K562 (cell line): ENCODE data around the gene CATSPER4. TPM values are rescaled to one million over a fixed set of nuclear protein-coding genes. Genes with fewer than 3 reads are reported as not detected.

Experiments used
- ATAC-seq: fragments of 200-7000 bp; cut with Tn5 transposase; 3 replicates; pipeline ENCODE4 v1.9.1; 2020; ENCODE audit warnings: moderate library complexity
- BruUV-seq: library from RNA; stranded (reverse); fragments of 400-500 nt; replicated peaks from 2 replicates; lab custom pipeline; 2021; lab: Mats Ljungman, UMichigan
- CTCF ChIA-PET: fragments of 300-600 bp; formaldehyde crosslinking; extraction: SDS; loops from one replicate; lab custom pipeline; 2021; ENCODE audit warnings: low intra/inter-chr PET ratio; lab: Yijun Ruan, JAX
- POLR2A ChIA-PET: fragments of 300-600, 350-650 bp; sonication (Branson Sonifier 250); formaldehyde crosslinking; extraction: SDS; loops from one replicate; lab custom pipeline; 2021; ENCODE audit warnings: antibody characterized with exemption, inconsistent platforms; lab: Yijun Ruan, JAX
- DNase-seq, 4 experiments: peaks; one replicate each; pipeline versions ENCODE4 v3.0.0 to v3.0.0-alpha.2; 2011 to 2018; ENCODE audit warnings: low spot score in 3 of 4, mixed read lengths in 3 of 4; ENCODE audit errors: extremely low read depth in 1 of 4
- FAIRE-seq: peaks from 2 replicates; lab custom pipeline; 2011; peaks lifted over from hg19 to GRCh38; lab: Jason Lieb, UNC
- H2AFZ ChIP-seq: 2 replicates; pipeline ENCODE4 v1.6.0; 2011; ENCODE audit warnings: low read depth, low read length, control low read depth, inconsistent platforms
- H3K27ac ChIP-seq: fragments of 200-600 bp; 3 replicates; pipeline ENCODE4 v1.8.0; 2011; ENCODE audit warnings: low read depth, mild to moderate bottlenecking, control low read depth, inconsistent platforms, low read length, moderate library complexity, mixed read lengths; ENCODE audit errors: extremely low read depth
- H3K27me3 ChIP-seq, 2 experiments: fragments of 300-600 bp in 1 of 2; 2 replicates in 1 of 2; 3 replicates in 1 of 2; pipeline versions ENCODE4 v1.6.0 to v1.8.0; 2011; ENCODE audit warnings: inconsistent platforms in 2 of 2, low read length in 2 of 2, mild to moderate bottlenecking in 1 of 2, mixed read lengths in 1 of 2, moderate library complexity in 1 of 2; ENCODE audit not compliant: control insufficient read depth in 2 of 2, insufficient read depth in 2 of 2
- H3K36me3 ChIP-seq: fragments of 300-600 bp; 3 replicates; pipeline ENCODE4 v1.8.0; 2011; ENCODE audit warnings: mild to moderate bottlenecking, low read length, inconsistent platforms; ENCODE audit not compliant: control insufficient read depth, insufficient read depth
- H3K4me1 ChIP-seq, 2 experiments: fragments of 200-600 bp in 1 of 2; replicated peaks in 1 of 2; 2 replicates in 1 of 2; 3 replicates in 1 of 2; pipeline versions ENCODE4 v1.5.1 to v1.8.0; 2011; ENCODE audit warnings: inconsistent platforms in 2 of 2, low read length in 2 of 2, mild to moderate bottlenecking in 1 of 2, mixed read lengths in 1 of 2, moderate library complexity in 1 of 2; ENCODE audit not compliant: control insufficient read depth in 2 of 2, insufficient read depth in 2 of 2
- H3K4me2 ChIP-seq: 2 replicates; pipeline ENCODE4 v1.6.1; 2011; ENCODE audit warnings: low read length, control low read depth, inconsistent platforms, mixed read lengths; ENCODE audit not compliant: insufficient read depth
- H3K4me3 ChIP-seq: fragments of 200-600 bp; sonication (generic), shearing (Covaris generic); 2 replicates; pipeline ENCODE4 v1.5.1; 2016; ENCODE audit warnings: control low read depth, inconsistent platforms
- H3K79me2 ChIP-seq: fragments of 200-600 bp; 3 replicates; pipeline ENCODE4 v1.8.0; 2011; ENCODE audit warnings: low read length, inconsistent platforms; ENCODE audit not compliant: control insufficient read depth, insufficient read depth
- H3K9ac ChIP-seq, 2 experiments: 2 replicates each; pipeline versions ENCODE4 v1.6.0 to v1.6.1; 2011; ENCODE audit warnings: low read depth in 2 of 2, low read length in 2 of 2, control low read depth in 1 of 2, inconsistent platforms in 1 of 2, mild to moderate bottlenecking in 1 of 2, mixed read lengths in 1 of 2; ENCODE audit not compliant: insufficient read depth in 1 of 2
- H3K9me1 ChIP-seq: one replicate; pipeline ENCODE4 v1.6.0; 2011; ENCODE audit warnings: inconsistent platforms, mild to moderate bottlenecking, low read length, moderate library complexity; ENCODE audit not compliant: control insufficient read depth, insufficient read depth
- H3K9me3 ChIP-seq: replicated peaks from 2 replicates; pipeline ENCODE4 v1.5.1; 2011; ENCODE audit warnings: low read depth, low read length, inconsistent platforms; ENCODE audit not compliant: control insufficient read depth, insufficient read depth
- H4K20me1 ChIP-seq: replicated peaks from 2 replicates; pipeline ENCODE4 v1.6.1; 2011; ENCODE audit warnings: low read length, inconsistent platforms, mixed read lengths; ENCODE audit not compliant: control insufficient read depth, insufficient read depth
- CTCFL ChIP-seq: IDR thresholded peaks from 2 replicates; pipeline ENCODE4 v1.6.1; 2011; ENCODE audit warnings: borderline replicate concordance, low read depth, mild to moderate bottlenecking, moderate library complexity, low read length; ENCODE audit not compliant: insufficient read depth, poor library complexity, severe bottlenecking
- GABPB1 ChIP-seq: sonication (generic); formaldehyde crosslinking; IDR thresholded peaks from 2 replicates; pipeline ENCODE4 v1.8.0; 2022; ENCODE audit warnings: mild to moderate bottlenecking, missing genetic modification reagents
- JUN ChIP-seq, 2 experiments: sonication (generic) in 1 of 2; formaldehyde crosslinking in 1 of 2; IDR thresholded peaks; 2 replicates each; pipeline versions ENCODE4 v1.6.1 to v1.8.0; 2012 to 2022; ENCODE audit warnings: borderline replicate concordance in 2 of 2, mild to moderate bottlenecking in 2 of 2, improper control_type of control experiment in 1 of 2, low read depth in 1 of 2, low read length in 1 of 2, missing genetic modification reagents in 1 of 2
- MYC ChIP-seq, 2 experiments: fragments of 250-450 bp in 1 of 2; sonication (Bioruptor Pico) in 1 of 2; IDR thresholded peaks; 2 replicates each; pipeline versions ENCODE4 v1.5.1 to v1.6.1; 2012 to 2021; ENCODE audit warnings: low read depth in 2 of 2, borderline replicate concordance in 1 of 2, improper control_type of control experiment in 1 of 2, low read length in 1 of 2, mild to moderate bottlenecking in 1 of 2, moderate library complexity in 1 of 2
- ZBTB7A ChIP-seq: IDR thresholded peaks from 2 replicates; pipeline ENCODE4 v1.6.1; 2011; ENCODE audit warnings: low read depth, mild to moderate bottlenecking, low read length, moderate library complexity, borderline replicate concordance; ENCODE audit not compliant: control insufficient read depth
- WGBS: fragments of 100-300 bp; shearing (Covaris generic); methylation state at CpG from one replicate; pipeline ENCODE4 v1.1.6; 2016; ENCODE audit warnings: low coverage, mixed read lengths; ENCODE audit not compliant: insufficient coverage; ENCODE audit errors: missing lambda C conversion rate; 5-methylcytosine and 5-hydroxymethylcytosine counted together
- in situ Hi-C: fragments of 300-500 bp; cut with MboI; formaldehyde crosslinking; loops from 4 replicates; pipeline ENCODE4 v1.15.0; 2018; ENCODE audit warnings: inconsistent platforms, mixed read lengths
- intact Hi-C: fragments of 100-400 bp; cut with micrococcal nuclease; formaldehyde crosslinking; loops from 2 replicates; pipeline ENCODE4 v1.14.2; 2022
- polyA plus RNA-seq, 8 experiments: library from polyadenylated mRNA; depleted of rRNA in 4 of 8; stranded (reverse) in 5 of 8; unstranded in 3 of 8; fragments of >200 nt; fragmentation: Nextera tagmentation in 2 of 8; fragmentation: Illumina TruSeq in 1 of 8; extraction: Ambion mirVana in 2 of 8; extraction: Trizol in 1 of 8; gene quantifications; 2 replicates each; pipeline versions ENCODE4 v1.2.1 to v1.2.3, GENCODE V29; 2011 to 2014; ENCODE audit warnings: inconsistent platforms in 1 of 8, missing spikeins in 1 of 8
- total RNA-seq, 7 experiments: library from RNA; depleted of rRNA in 6 of 7; stranded (reverse); fragments of >200 nt in 6 of 7; fragmentation: Illumina TruSeq in 2 of 7; extraction: Trizol in 2 of 7; gene quantifications; 2 replicates each; pipeline versions ENCODE4 v1.2.1 to v1.2.3, GENCODE V29; 2011 to 2021; ENCODE audit warnings: low replicate concordance in 1 of 7
- TF ChIP-seq, protein P1 (sequence below), 2 experiments: fragments of 450-650 bp in 1 of 2; sonication (generic) in 1 of 2; formaldehyde crosslinking in 1 of 2; IDR thresholded peaks; 2 replicates each; pipeline versions ENCODE4 v1.7.1 to v1.9.0; 2016 to 2022; ENCODE audit warnings: inconsistent platforms in 1 of 2, mild to moderate bottlenecking in 1 of 2, missing genetic modification reagents in 1 of 2

The CATSPER4 gene
- total and polyA plus RNA-seq, 9 of the 15 experiments (the other 6 are each of a cell fraction or from before 2014, with no cell fraction given) = 0.04 to 0.13 TPM; not detected in 7

DNA sequence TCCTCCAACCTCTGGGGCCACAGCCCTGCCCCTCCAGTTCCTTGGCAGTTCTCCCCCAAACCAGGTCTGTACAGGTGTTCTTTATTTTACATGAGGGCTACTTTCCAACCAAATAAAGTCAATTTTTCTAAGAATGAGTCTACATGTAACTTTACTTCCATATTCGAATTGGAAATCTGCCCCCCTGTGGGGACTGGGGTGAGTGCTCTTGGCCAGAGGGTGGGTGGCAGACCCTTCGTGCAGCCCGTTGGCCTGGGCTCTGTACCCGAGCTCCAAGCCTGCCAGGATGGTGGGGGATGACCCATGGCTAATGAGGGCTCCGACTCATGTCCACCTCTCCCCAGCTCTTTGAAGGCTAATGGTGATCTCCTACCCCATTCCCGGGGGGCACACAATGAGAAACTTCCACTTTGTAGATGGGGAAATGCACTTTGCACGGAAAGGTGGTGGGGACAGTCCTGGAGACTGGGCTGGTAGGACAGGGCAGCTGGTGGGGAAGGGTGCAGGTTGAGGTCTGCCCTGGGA is 589 bp upstream of the CATSPER4 start:
- ATAC-seq = peak; percentile 74
- H3K4me2 ChIP-seq = no peak overlapping the region
- FAIRE-seq = no peak
- H3K4me1 ChIP-seq = peaks cover 0 to 26% of the 10 kb centered on the region in 2 experiments; a peak in 2 of 5 replicates
- BruUV-seq = no TSS peak
- in situ Hi-C loops (no loop called here), intact Hi-C loops (loop anchor here (1.0 kb wide), 4 partner anchors 43 to 201 kb away; no protein-coding TSS in a partner anchor)
- H3K4me3 ChIP-seq = no peak overlapping the region
- no peaks in the 10 kb centered on the region for H3K79me2 ChIP-seq
- no peaks in the 10 kb centered on the region for H3K9me3 ChIP-seq
- peak overlapping the region; percentile 67 for H2AFZ ChIP-seq
- H3K27me3 ChIP-seq = no peaks in the 10 kb centered on the region
- WGBS = 55% methylated on average over 7 of the region's 7 CpGs
- no peaks in the 10 kb centered on the region for H3K9me1 ChIP-seq
- CTCF ChIA-PET = interaction anchor here (0.6 to 1.6 kb wide), 4 partner anchors 45 to 202 kb away, joined by 3 to 4 read pairs (median 4); partner anchors contain the start of gene CEP85
- DNase-seq = peak; percentile 30 to 68 (median 61)
- peak overlapping the region in 1 of 2 experiments; percentile 56; a peak in 1 of 4 replicates for H3K9ac ChIP-seq
- 0 out of 2 replicates have a peak, but pooled peaks cover 6% of the 10 kb centered on the region for H4K20me1 ChIP-seq
- no peak overlapping the region for H3K27ac ChIP-seq
- H3K36me3 ChIP-seq = no peaks in the 10 kb centered on the region
- POLR2A ChIA-PET = interaction anchor here (0.6 to 1.4 kb wide), 6 partner anchors 13 to 83 kb away, joined by 3 to 4 read pairs (median 3); partner anchors contain the start of genes CNKSR1 and ZNF593
- TF ChIP-seq, protein P1, sequence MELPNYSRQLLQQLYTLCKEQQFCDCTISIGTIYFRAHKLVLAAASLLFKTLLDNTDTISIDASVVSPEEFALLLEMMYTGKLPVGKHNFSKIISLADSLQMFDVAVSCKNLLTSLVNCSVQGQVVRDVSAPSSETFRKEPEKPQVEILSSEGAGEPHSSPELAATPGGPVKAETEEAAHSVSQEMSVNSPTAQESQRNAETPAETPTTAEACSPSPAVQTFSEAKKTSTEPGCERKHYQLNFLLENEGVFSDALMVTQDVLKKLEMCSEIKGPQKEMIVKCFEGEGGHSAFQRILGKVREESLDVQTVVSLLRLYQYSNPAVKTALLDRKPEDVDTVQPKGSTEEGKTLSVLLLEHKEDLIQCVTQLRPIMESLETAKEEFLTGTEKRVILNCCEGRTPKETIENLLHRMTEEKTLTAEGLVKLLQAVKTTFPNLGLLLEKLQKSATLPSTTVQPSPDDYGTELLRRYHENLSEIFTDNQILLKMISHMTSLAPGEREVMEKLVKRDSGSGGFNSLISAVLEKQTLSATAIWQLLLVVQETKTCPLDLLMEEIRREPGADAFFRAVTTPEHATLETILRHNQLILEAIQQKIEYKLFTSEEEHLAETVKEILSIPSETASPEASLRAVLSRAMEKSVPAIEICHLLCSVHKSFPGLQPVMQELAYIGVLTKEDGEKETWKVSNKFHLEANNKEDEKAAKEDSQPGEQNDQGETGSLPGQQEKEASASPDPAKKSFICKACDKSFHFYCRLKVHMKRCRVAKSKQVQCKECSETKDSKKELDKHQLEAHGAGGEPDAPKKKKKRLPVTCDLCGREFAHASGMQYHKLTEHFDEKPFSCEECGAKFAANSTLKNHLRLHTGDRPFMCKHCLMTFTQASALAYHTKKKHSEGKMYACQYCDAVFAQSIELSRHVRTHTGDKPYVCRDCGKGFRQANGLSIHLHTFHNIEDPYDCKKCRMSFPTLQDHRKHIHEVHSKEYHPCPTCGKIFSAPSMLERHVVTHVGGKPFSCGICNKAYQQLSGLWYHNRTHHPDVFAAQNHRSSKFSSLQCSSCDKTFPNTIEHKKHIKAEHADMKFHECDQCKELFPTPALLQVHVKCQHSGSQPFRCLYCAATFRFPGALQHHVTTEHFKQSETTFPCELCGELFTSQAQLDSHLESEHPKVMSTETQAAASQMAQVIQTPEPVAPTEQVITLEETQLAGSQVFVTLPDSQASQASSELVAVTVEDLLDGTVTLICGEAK (IDR thresholded peaks at IDR 0.05) = no peak
- TF ChIP-seq, protein P1 (CRISPR knock-in tag; IDR thresholded peaks at IDR 0.05) = 0 out of 2 replicates have a peak, but pooled peaks have one; percentile 5
- TF ChIP-seq ZBTB7A (peak; percentile 58), JUN (IDR thresholded peaks at IDR 0.05; ENCODE audit: borderline replicate concordance, low read depth, low read length) (no peak), JUN (CRISPR knock-in tag; IDR thresholded peaks at IDR 0.05; ENCODE audit: borderline replicate concordance) (peak; percentile 60; the same call in 1 of the 2 replicates), GABPB1 (0 out of 2 replicates have a peak, but pooled peaks have one; percentile 30), CTCFL (peak; percentile 85), MYC (IDR thresholded peaks at IDR 0.05; ENCODE audit: low read depth, low read length) (no peak), MYC (CRISPR knock-in tag; IDR thresholded peaks at IDR 0.05; ENCODE audit: borderline replicate concordance, low read depth) (no peak)
